Upper lobe of right lung (tissue), 1 donor: ENCODE measurements around the gene NCKAP5. TPM values are rescaled to one million over a fixed set of nuclear protein-coding genes. Genes with fewer than 3 reads are reported as not detected.

Source experiments
- ATAC-seq: fragments of 200-7000 bp; cut with Tn5 transposase; one replicate; pipeline ENCODE4 v1.9.1; 2020; ENCODE audit warnings: mild to moderate bottlenecking, moderate library complexity
- DNase-seq: peaks from one replicate; pipeline ENCODE4 v3.0.0-alpha.2; 2020
- H3K27ac ChIP-seq: fragments of 200-600 bp; one replicate; pipeline ENCODE4 v1.8.0; 2022
- H3K27me3 ChIP-seq: fragments of 200-600 bp; one replicate; pipeline ENCODE4 v1.8.0; 2022; ENCODE audit warnings: mild to moderate bottlenecking
- H3K36me3 ChIP-seq: fragments of 200-600 bp; one replicate; pipeline ENCODE4 v1.8.0; 2022
- H3K4me1 ChIP-seq: fragments of 200-600 bp; one replicate; pipeline ENCODE4 v1.8.0; 2022
- H3K4me3 ChIP-seq: fragments of 200-600 bp; one replicate; pipeline ENCODE4 v1.8.0; 2022; ENCODE audit warnings: mild to moderate bottlenecking
- H3K9me3 ChIP-seq: fragments of 200-600 bp; one replicate; pipeline ENCODE4 v1.8.0; 2022
- intact Hi-C: fragments of 100-400 bp; cut with DNase I; formaldehyde crosslinking; loops from one replicate; pipeline ENCODE4 v1.11.0; 2022
- total RNA-seq: library from RNA; stranded (reverse); fragmentation: NEBNext Ultra II Directional; extraction: Animal tissue kit (Norgen Biotek cat#: 25700); gene quantifications from one replicate; pipeline ENCODE4 v1.2.1, GENCODE V29; 2021
- TF ChIP-seq, protein P1 (sequence below): fragments of 200-600 bp; IDR thresholded peaks from one replicate; pipeline ENCODE4 v1.8.0; 2022; ENCODE audit warnings: antibody characterized with exemption
- donor health status: DM: no; HTN: yes; CAD: no; lungs with severe emphysema.

Gene NCKAP5
- total RNA-seq, 1 donor from 2014 or later = 40.8 TPM

DNA sequence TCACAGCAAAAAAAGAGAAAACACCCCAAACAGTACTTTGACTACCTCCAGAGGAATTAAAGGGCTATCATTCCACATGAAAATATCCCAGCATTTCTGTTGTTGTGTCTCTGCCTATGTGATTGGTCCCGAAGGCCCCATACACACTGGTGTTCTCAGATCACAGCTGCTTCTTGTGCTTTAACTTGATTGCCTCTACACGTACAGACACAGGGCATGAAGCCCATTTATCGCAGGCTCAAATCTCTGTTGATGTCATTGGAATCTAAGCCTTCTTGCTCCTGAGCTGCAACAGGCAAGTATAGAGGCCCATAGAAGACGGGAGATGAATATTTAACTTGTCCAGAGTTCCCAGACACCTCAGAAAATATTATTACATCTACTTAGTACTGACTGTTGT, 405.2 kb downstream of the NCKAP5 start:
- H3K36me3 ChIP-seq = no peaks in the 10 kb centered on the region
- intact Hi-C loops = no loop called here
- no peak overlapping the region for H3K27ac ChIP-seq
- H3K9me3 ChIP-seq = no peaks in the 10 kb centered on the region
- H3K27me3 ChIP-seq = no peaks in the 10 kb centered on the region
- ATAC-seq = no peak
- no peak overlapping the region for H3K4me3 ChIP-seq
- TF ChIP-seq, protein P1, sequence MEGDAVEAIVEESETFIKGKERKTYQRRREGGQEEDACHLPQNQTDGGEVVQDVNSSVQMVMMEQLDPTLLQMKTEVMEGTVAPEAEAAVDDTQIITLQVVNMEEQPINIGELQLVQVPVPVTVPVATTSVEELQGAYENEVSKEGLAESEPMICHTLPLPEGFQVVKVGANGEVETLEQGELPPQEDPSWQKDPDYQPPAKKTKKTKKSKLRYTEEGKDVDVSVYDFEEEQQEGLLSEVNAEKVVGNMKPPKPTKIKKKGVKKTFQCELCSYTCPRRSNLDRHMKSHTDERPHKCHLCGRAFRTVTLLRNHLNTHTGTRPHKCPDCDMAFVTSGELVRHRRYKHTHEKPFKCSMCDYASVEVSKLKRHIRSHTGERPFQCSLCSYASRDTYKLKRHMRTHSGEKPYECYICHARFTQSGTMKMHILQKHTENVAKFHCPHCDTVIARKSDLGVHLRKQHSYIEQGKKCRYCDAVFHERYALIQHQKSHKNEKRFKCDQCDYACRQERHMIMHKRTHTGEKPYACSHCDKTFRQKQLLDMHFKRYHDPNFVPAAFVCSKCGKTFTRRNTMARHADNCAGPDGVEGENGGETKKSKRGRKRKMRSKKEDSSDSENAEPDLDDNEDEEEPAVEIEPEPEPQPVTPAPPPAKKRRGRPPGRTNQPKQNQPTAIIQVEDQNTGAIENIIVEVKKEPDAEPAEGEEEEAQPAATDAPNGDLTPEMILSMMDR = no peak
- no peak for DNase-seq
- no peaks in the 10 kb centered on the region for H3K4me1 ChIP-seq

DNA sequence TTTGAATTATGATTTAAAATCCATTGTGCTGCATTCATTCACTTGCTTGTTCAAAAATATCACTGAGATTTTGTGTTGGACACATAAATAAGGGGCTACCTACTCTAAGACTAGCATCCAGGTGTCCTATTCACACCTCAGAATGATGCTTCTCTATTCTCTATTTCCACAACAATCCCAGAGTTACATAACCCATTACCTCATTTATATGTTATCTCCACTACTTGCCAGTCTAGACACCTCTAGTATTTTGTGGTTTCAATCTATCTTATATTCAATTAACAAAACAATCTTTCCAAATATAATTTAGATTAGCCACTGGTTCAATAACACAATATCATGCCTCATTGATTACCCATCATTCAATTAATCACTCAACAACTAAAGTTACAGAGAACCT, 409.8 kb downstream of the NCKAP5 start:
- no peak for DNase-seq
- no peak for ATAC-seq
- TF ChIP-seq, protein P1 = no peak

DNA sequence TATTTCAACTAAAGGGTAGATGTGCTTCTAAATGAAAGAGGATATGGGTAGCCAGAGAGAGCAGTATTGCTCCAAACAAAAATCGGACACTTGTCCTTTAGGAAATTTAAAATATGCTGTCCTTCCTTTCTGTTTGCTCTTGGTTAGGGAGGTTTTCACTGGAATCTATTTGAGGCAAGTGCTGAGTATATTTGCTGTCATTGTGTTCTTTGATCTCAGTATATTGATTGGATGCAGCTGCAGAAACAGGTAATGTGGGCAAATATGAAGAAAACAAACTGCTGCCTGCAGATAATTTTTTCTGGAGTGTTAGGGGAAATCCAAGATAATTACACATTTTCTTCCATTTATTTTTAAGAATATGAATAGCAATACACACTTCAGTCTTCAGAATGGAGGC, 410.2 kb downstream of the NCKAP5 start:
- no peak for DNase-seq

More for the DNA sequence above, 409.8 kb downstream of the NCKAP5 start:
- Histone ChIP-seq H3K4me1 (no peaks in the 10 kb centered on the region), H3K27ac (no peak overlapping the region), H3K4me3 (no peak overlapping the region), H3K27me3 (no peaks in the 10 kb centered on the region), H3K9me3 (no peaks in the 10 kb centered on the region), H3K36me3 (no peaks in the 10 kb centered on the region)
- intact Hi-C loops = no loop called here

DNA sequence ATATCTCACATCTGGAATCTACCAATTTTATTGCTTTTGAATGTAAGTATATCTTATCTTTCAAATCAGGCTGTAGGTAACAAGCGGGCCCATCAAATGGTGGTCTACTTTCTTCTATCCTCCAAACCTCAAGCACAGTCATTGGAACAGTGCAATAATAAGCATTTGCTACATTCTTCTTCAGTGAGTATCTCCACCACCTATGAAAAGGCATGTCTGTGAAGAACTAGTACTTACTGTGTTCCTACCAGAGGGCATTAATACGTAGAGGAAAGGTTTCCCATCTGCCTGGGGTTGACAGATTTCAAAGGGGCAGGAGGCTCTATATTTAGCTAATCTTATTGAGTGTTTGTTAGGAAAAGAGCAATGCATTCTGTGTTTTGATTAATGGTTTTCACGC, 411.1 kb downstream of the NCKAP5 start:
- Histone ChIP-seq H3K27ac (no peak overlapping the region), H3K27me3 (no peaks in the 10 kb centered on the region), H3K4me1 (no peaks in the 10 kb centered on the region), H3K36me3 (no peaks in the 10 kb centered on the region), H3K9me3 (no peaks in the 10 kb centered on the region), H3K4me3 (no peak overlapping the region)
- DNase-seq (no peak), ATAC-seq (no peak)
- TF ChIP-seq, protein P1 = no peak
- intact Hi-C loops = no loop called here

More for the DNA sequence above, 410.2 kb downstream of the NCKAP5 start:
- Histone ChIP-seq H3K4me3 (no peak overlapping the region), H3K4me1 (no peaks in the 10 kb centered on the region), H3K27me3 (no peaks in the 10 kb centered on the region), H3K36me3 (no peaks in the 10 kb centered on the region), H3K27ac (no peak overlapping the region), H3K9me3 (no peaks in the 10 kb centered on the region)
- intact Hi-C loops = no loop called here
- TF ChIP-seq, protein P1 = no peak
- ATAC-seq = no peak

DNA sequence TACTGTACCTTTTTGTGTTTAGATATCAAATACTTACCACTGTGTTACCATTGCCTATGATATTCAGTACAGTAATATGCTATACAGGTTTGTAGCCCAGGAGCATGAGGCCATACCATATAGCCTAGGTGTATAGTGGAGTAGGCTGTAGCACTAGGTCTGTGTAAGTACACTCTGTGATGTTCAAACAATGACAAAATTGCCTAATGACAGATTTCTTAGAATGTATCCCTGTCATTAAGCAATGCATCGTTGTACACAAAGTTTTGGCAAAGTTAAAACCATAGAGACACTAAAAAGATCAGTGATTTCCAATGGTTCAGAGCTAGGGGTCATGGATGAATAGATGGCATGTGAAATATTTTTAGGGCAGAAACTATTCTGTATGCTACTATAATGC, 415.5 kb downstream of the NCKAP5 start:
- Histone ChIP-seq H3K27me3 (no peaks in the 10 kb centered on the region), H3K27ac (no peak overlapping the region), H3K9me3 (no peaks in the 10 kb centered on the region), H3K4me3 (no peak overlapping the region), H3K4me1 (no peaks in the 10 kb centered on the region), H3K36me3 (no peaks in the 10 kb centered on the region)
- ATAC-seq = no peak
- no peak for DNase-seq
- intact Hi-C loops = no loop called here
- TF ChIP-seq, protein P1 = no peak

DNA sequence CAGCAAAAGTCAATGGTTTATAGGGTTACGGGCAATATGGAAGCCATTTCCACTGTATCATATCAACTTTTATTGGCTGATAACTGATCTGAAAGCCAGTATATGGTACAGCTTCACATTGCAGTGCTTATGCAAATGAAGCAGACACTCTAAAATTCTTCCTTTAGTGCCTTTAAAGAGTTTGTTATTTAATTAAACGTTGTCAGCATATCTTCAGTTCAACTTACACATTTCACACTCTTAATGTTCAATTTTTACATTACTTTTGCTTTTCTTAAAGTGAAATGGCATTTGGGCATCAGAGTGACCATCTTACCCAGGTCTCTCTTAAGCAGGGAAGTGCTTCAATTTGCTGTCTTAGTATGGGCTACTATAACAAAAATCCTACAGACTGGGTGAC, 420.1 kb downstream of the NCKAP5 start:
- Histone ChIP-seq H3K4me3 (no peak overlapping the region), H3K27ac (no peak overlapping the region), H3K9me3 (no peaks in the 10 kb centered on the region), H3K36me3 (no peaks in the 10 kb centered on the region), H3K4me1 (no peaks in the 10 kb centered on the region), H3K27me3 (no peaks in the 10 kb centered on the region)
- ATAC-seq (no peak), DNase-seq (no peak)
- intact Hi-C loops = no loop called here
- TF ChIP-seq, protein P1 = no peak
